Measurements from ENCODE around the gene FBXW7. TPM values are rescaled to one million over a fixed set of nuclear protein-coding genes. Genes with fewer than 3 reads are reported as not detected.
A peak's percentile ranks its signal among the peaks of the same experiment; 100 is the strongest.

Gene FBXW7
- total and polyA plus RNA-seq, 2 of the 8 experiments (the other 6 are each of a cell fraction or from before 2014, with no cell fraction given), result 6.0 to 26.7 TPM

GRCh38 chr4:152424396-152424795 is 111.5 kb downstream of the FBXW7 start:
- DNase-seq (ENCODE audit: low read depth in 1 of 2, low spot score in 2 of 2) (no peak), FAIRE-seq (no peak)
- no peak overlapping the region for H2AFZ ChIP-seq (ENCODE audit: low read length)
- TF ChIP-seq ZNF274 (IDR thresholded peaks at IDR 0.05; ENCODE audit: borderline replicate concordance, extremely low read depth, low read length) (no peak), GTF2F1 (IDR thresholded peaks at IDR 0.05; ENCODE audit: borderline replicate concordance, low read depth, low read length) (no peak), PHF8 (conservative IDR thresholded peaks at IDR 0.05; ENCODE audit: low read depth, low read length) (no peak), E2F6 (IDR thresholded peaks at IDR 0.05) (no peak), RXRA (IDR thresholded peaks at IDR 0.05; ENCODE audit: insufficient read depth, low read depth, low read length) (no peak), TBP (IDR thresholded peaks at IDR 0.05; ENCODE audit: low read depth, low read length) (no peak)
- H3K27me3 ChIP-seq (replicated peaks in 1 of 4; ENCODE audit: control insufficient read depth in 3 of 4, extremely low read depth in 1 of 4, insufficient read depth in 3 of 4, low read length in 3 of 4), result no peaks in the 10 kb centered on the region
- no peak overlapping the region for H2AK5ac ChIP-seq (ENCODE audit: low read depth, low read length)
- peak overlapping the region; percentile 17 to 57; a peak in 1 of 4 replicates for H3K4me2 ChIP-seq (ENCODE audit: insufficient read depth in 1 of 2, low read depth in 2 of 2, low read length in 2 of 2)
- peaks cover 0 to 35% of the 10 kb centered on the region in 2 experiments; a peak in 2 of 4 replicates for H3K79me2 ChIP-seq (ENCODE audit: control insufficient read depth in 1 of 2, insufficient read depth in 2 of 2, low read length in 2 of 2)
- H2BK12ac ChIP-seq (ENCODE audit: low read depth, low read length), result no peak overlapping the region
- no peaks in the 10 kb centered on the region for H3K36me3 ChIP-seq (ENCODE audit: control insufficient read depth in 2 of 4, insufficient read depth in 4 of 4, low read length in 3 of 4)
- no peak overlapping the region for H2BK20ac ChIP-seq (ENCODE audit: low read length)
- H3K18ac ChIP-seq (ENCODE audit: extremely low read depth, low read length), result no peak overlapping the region
- no peak overlapping the region for H3K23ac ChIP-seq (ENCODE audit: insufficient read length)
- no peak overlapping the region for H3K14ac ChIP-seq (ENCODE audit: insufficient read length)
- no peak overlapping the region for H2BK120ac ChIP-seq (replicated peaks; ENCODE audit: low read depth, low read length)
- ChIA-PET POLR2A (ENCODE audit: partially characterized antibody) (interaction anchor here (0.6 kb wide), 1 partner anchor 766 kb away, joined by 3 read pairs; no protein-coding TSS in a partner anchor), CTCF (ENCODE audit: partially characterized antibody) (interaction anchor here (1.1 to 2.4 kb wide), 4 partner anchors 15 to 30 kb away, joined by 4 to 8 read pairs (median 4); no protein-coding TSS in a partner anchor)
- no peak overlapping the region for H2BK15ac ChIP-seq (ENCODE audit: low read length)
- peaks cover 0 to 9% (median 9%) of the 10 kb centered on the region in 4 experiments; a peak in 3 of 7 replicates for H3K4me1 ChIP-seq (replicated peaks in 1 of 4; ENCODE audit: control insufficient read depth in 3 of 4, insufficient read depth in 4 of 4, low read length in 3 of 4)
- H3K79me1 ChIP-seq (ENCODE audit: low read depth, low read length), result no peaks in the 10 kb centered on the region
- H3K9ac ChIP-seq (replicated peaks in 1 of 4; ENCODE audit: extremely low read depth in 1 of 4, low read depth in 3 of 4, low read length in 3 of 4), result no peak overlapping the region
- H2BK5ac ChIP-seq (ENCODE audit: low read depth, low read length), result no peak overlapping the region
- no peaks in the 10 kb centered on the region for H3K23me2 ChIP-seq (ENCODE audit: low read depth, low read length)
- peak overlapping the region in 1 of 4 experiments; percentile 7; a peak in 1 of 8 replicates for H3K4me3 ChIP-seq (ENCODE audit: extremely low read depth in 1 of 4, insufficient read depth in 2 of 4, low read depth in 3 of 4, low read length in 4 of 4)
- H4K91ac ChIP-seq (replicated peaks; ENCODE audit: insufficient read length, low read length), result no peak overlapping the region
- no peak overlapping the region for H3K27ac ChIP-seq (ENCODE audit: low read depth, low read length)
- no peak overlapping the region for H3K56ac ChIP-seq (replicated peaks; ENCODE audit: insufficient read length, low read depth, low read length)
- no peaks in the 10 kb centered on the region for H4K20me1 ChIP-seq (replicated peaks in 1 of 2; ENCODE audit: control insufficient read depth in 1 of 2, insufficient read depth in 2 of 2, low read length in 2 of 2)
- H3K4ac ChIP-seq (replicated peaks; ENCODE audit: insufficient read length, low read depth, low read length), result no peak overlapping the region
- H4K5ac ChIP-seq (ENCODE audit: insufficient read length, low read depth, low read length), result no peak overlapping the region
- no peak overlapping the region for H4K8ac ChIP-seq (ENCODE audit: extremely low read depth, insufficient read depth, low read length)
- no peaks in the 10 kb centered on the region for H3K9me3 ChIP-seq (ENCODE audit: insufficient read depth in 2 of 2, low read depth in 1 of 2, low read length in 1 of 2)
- 90% methylated on average over 3 of the region's 3 CpGs; no CpG with 5 or more reads in 1 of the 2 experiments for WGBS, 2 experiments (ENCODE audit: extremely low coverage in 1 of 2, insufficient coverage in 1 of 2, insufficient read length in 1 of 2, insufficient replicate concordance in 2 of 2, low coverage in 1 of 2, low lambda C conversion rate in 2 of 2, missing lambda C conversion rate in 1 of 2)
